Measurements from ENCODE around the gene OTUD5. TPM values are rescaled to one million over a fixed set of nuclear protein-coding genes. Genes with fewer than 3 reads are reported as not detected.

Gene OTUD5
- total RNA-seq, 1 experiment from 2014 or later, result 62.5 TPM

GRCh38 chrX:48968377-48968776, 11.0 kb upstream of the OTUD5 start:
- no peak overlapping the region for H3K56ac ChIP-seq (ENCODE audit: insufficient read length, low read depth, low read length)
- H3K4me2 ChIP-seq (ENCODE audit: insufficient read depth, insufficient read length, low read length), result no peak overlapping the region
- H3K79me1 ChIP-seq (ENCODE audit: insufficient read depth, low read depth, low read length, poor library complexity, severe bottlenecking), result no peaks in the 10 kb centered on the region
- no peak overlapping the region for H2AK5ac ChIP-seq (ENCODE audit: insufficient read length, low read length)
- no peak overlapping the region for H3K27ac ChIP-seq (ENCODE audit: insufficient read length, low read depth, low read length)
- no peak overlapping the region for H2BK5ac ChIP-seq (ENCODE audit: insufficient read length, low read length)
- H3K18ac ChIP-seq (ENCODE audit: insufficient read length, low read depth, low read length), result no peak overlapping the region
- H2BK20ac ChIP-seq (ENCODE audit: low read depth, low read length, poor library complexity, severe bottlenecking), result no peak overlapping the region
- no peak for TF ChIP-seq CTCF (conservative IDR thresholded peaks at IDR 0.05)
- H2AFZ ChIP-seq (ENCODE audit: low read length), result no peak overlapping the region
- Mint-ChIP-seq H3K36me3 (ENCODE audit: insufficient read depth in 1 of 3, low read depth in 3 of 3) (peaks cover 10 to 15% (median 14%) of the 10 kb centered on the region in 3 experiments), H3K27me3 (ENCODE audit: low read depth) (no peaks in the 10 kb centered on the region; the same call in 1 of the 2 replicates), H3K4me3 (no peak overlapping the region), H3K27ac (no peak overlapping the region), H3K4me1 (peaks cover 8 to 9% of the 10 kb centered on the region in 2 experiments; a peak in 3 of 4 replicates), H3K9me3 (peaks cover 69 to 79% of the 10 kb centered on the region in 2 experiments)
- H3K4me1 ChIP-seq (ENCODE audit: insufficient read depth, low read length), result no peaks in the 10 kb centered on the region
- no peak overlapping the region for H4K8ac ChIP-seq (replicated peaks; ENCODE audit: insufficient read length, low read depth, low read length)
- H3K79me2 ChIP-seq (ENCODE audit: insufficient read depth, low read length), result no peaks in the 10 kb centered on the region
- no peak overlapping the region for H2BK120ac ChIP-seq (ENCODE audit: low read depth, low read length, poor library complexity, severe bottlenecking)
- no peak overlapping the region for H4K5ac ChIP-seq (ENCODE audit: insufficient read length, low read depth, low read length)
- no peaks in the 10 kb centered on the region for H4K20me1 ChIP-seq (ENCODE audit: control insufficient read depth, insufficient read depth, insufficient read length)
- H3K23ac ChIP-seq (ENCODE audit: insufficient read length, low read depth, low read length), result no peak overlapping the region
- H3T11ph ChIP-seq (ENCODE audit: low read length), result no peak overlapping the region
- no peak overlapping the region for H4K91ac ChIP-seq (ENCODE audit: insufficient read length, low read depth, low read length)
- DNase-seq, result no peak
- no peaks in the 10 kb centered on the region for H3K9me3 ChIP-seq (ENCODE audit: control insufficient read depth, low read depth, low read length)
- H3K14ac ChIP-seq (ENCODE audit: insufficient read depth, low read length), result no peak overlapping the region
- H2BK12ac ChIP-seq (ENCODE audit: insufficient read length, low read depth, low read length), result no peak overlapping the region
- peaks cover 10% of the 10 kb centered on the region for H3K23me2 ChIP-seq (ENCODE audit: insufficient read length, low read depth, low read length, poor library complexity, severe bottlenecking)
- no peak overlapping the region for H3K9ac ChIP-seq (ENCODE audit: extremely low read depth, insufficient read length, low read length)
- no CpG with 5 or more reads among the region's 1 CpG for WGBS (ENCODE audit: extremely low coverage, insufficient read length, low lambda C conversion rate)
- H3K4ac ChIP-seq (ENCODE audit: low read depth, low read length), result no peak overlapping the region
- H2BK15ac ChIP-seq (ENCODE audit: low read depth, low read length), result no peak overlapping the region
- no peaks in the 10 kb centered on the region for H3K27me3 ChIP-seq (ENCODE audit: insufficient read depth, low read length)
